Bronchus fibroblast of lung (primary cell): Measurements from ENCODE around the gene SLC46A1. TPM values are rescaled to one million over a fixed set of nuclear protein-coding genes. Genes with fewer than 3 reads are reported as not detected.

ENCODE experiments used
- total RNA-seq: library from RNA; depleted of rRNA; stranded (reverse); fragments of >200 nt; gene quantifications from 2 replicates; pipeline ENCODE4 v1.2.3, GENCODE V29; 2015

SLC46A1 gene
- total RNA-seq, result 2.4 and 2.7 TPM in 2 replicates

GRCh38 chr17:28405632-28406472 is at the start of gene SLC46A1:
Gene SLC46A1, minus strand, starts transcription at chr17:28406212. Its CDS starts 98 bp downstream, at chr17:28406114.

GRCh38 chr17:28371245-28372202 is 34.5 kb downstream of the SLC46A1 start, which contains the start of gene SARM1:
Gene SARM1, plus strand, starts transcription at chr17:28371694. Its CDS starts 339 bp downstream, at chr17:28372033.

GRCh38 chr17:28370035-28370743 is 35.8 kb downstream of the SLC46A1 start, which contains the start of gene VTN:
Gene VTN, minus strand, starts transcription at chr17:28370307. Its CDS starts 104 bp downstream, at chr17:28370203.

GRCh38 chr17:28364665-28365363 is 41.2 kb downstream of the SLC46A1 start, which contains the start of gene SEBOX:
Gene SEBOX, minus strand, starts transcription at chr17:28365199. Its CDS starts 48 bp downstream, at chr17:28365151.

DNA sequence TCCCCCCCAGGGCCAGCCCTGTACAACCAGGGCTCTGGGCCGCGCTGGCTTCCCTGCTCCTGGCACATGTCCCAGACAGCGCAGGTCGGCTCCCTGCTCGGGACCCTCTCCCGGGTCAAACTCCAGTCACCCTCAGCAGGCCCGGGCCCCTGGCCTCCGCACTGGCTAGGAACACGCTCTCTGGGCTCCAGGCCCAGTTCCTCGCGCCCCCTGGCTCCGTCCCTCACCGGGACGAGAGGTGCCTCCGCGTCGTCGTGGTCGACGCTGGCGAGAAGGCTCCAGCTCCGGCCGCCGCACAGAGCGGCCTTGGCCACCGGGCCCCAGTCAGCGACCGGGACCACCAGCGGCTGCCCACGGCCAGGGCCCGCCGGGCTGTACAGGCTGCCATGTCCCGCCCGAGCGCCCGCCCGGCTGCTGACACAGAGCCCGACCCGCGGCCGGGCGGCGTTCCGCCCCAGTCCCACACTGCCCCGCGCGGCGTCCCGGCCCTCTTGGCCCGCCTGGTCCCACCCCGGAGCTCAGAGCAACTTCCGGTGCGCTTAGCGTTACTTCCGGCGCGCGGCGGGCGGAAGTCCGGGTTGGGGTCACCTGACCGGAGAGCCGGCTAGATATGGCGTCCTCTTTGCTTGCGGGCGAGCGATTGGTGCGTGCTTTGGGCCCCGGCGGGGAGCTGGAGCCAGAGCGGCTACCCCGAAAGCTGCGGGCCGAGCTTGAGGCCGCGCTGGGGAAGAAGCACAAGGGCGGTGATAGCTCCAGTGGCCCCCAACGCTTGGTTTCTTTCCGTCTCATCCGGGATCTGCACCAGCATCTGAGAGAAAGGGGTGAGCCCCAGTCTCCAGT is 48.7 kb downstream of the SLC46A1 start, which contains the start of gene POLDIP2:
POLDIP2 (minus strand) TSS at position 467 of the 840 bp plus-strand sequence; CDS start at position 388, 79 bp downstream.

Other genes starting within 250 kb of the SLC46A1 start
- gene TMEM97, start 87.0 kb downstream of the SLC46A1 start, total RNA-seq, result 77.3 and 77.8 TPM in 2 replicates
- 34.1 and 34.3 TPM in 2 replicates for gene IFT20, start 70.7 kb downstream of the SLC46A1 start, total RNA-seq
- gene TNFAIP1, start 70.5 kb downstream of the SLC46A1 start, total RNA-seq, result 27.7 and 29.4 TPM in 2 replicates
- 137 and 149 TPM in 2 replicates for gene POLDIP2, start 48.7 kb downstream of the SLC46A1 start, total RNA-seq
- gene SEBOX, start 41.0 kb downstream of the SLC46A1 start, total RNA-seq, result not detected in 2 replicates
- gene VTN, start 35.9 kb downstream of the SLC46A1 start, total RNA-seq, result under 0.01 TPM in 1 of 2 replicates, not detected in the other
- 5.2 and 9.1 TPM in 2 replicates for gene SARM1, start 34.5 kb downstream of the SLC46A1 start, total RNA-seq
- not detected in 2 replicates for gene SLC13A2, start 67.4 kb upstream of the SLC46A1 start, total RNA-seq
- not detected in 2 replicates for gene FOXN1, start 100.1 kb upstream of the SLC46A1 start, total RNA-seq
- 21.0 and 24.8 TPM in 2 replicates for gene UNC119, start 146.4 kb upstream of the SLC46A1 start, total RNA-seq
- 69.6 and 72.1 TPM in 2 replicates for gene PIGS, start 165.3 kb upstream of the SLC46A1 start, total RNA-seq
- gene ALDOC, start 170.7 kb upstream of the SLC46A1 start, total RNA-seq, result 62.4 and 80.3 TPM in 2 replicates
- gene SPAG5, start 192.8 kb upstream of the SLC46A1 start, total RNA-seq, result 65.1 and 70.4 TPM in 2 replicates
- 2.4 and 4.0 TPM in 2 replicates for gene RSKR, start 208.0 kb upstream of the SLC46A1 start, total RNA-seq
- 76.0 and 80.3 TPM in 2 replicates for gene BLTP2, start 238.9 kb upstream of the SLC46A1 start, total RNA-seq